K562 (cell line): ENCODE data around the gene CSNK1D. TPM values are rescaled to one million over a fixed set of nuclear protein-coding genes. Genes with fewer than 3 reads are reported as not detected.
A peak's percentile ranks its signal among the peaks of the same experiment; 100 is the strongest.
"Not testable (repeated sequence)": the region's sequence is repeated elsewhere in the genome, so short reads cannot be mapped to it uniquely, and the experiment has no call there.

ENCODE experiments used
- ATAC-seq: fragments of 200-7000 bp; cut with Tn5 transposase; 3 replicates; pipeline ENCODE4 v1.9.1; 2020; ENCODE audit warnings: moderate library complexity
- BruUV-seq: library from RNA; stranded (reverse); fragments of 400-500 nt; replicated peaks from 2 replicates; lab custom pipeline; 2021; lab: Mats Ljungman, UMichigan
- CTCF ChIA-PET: fragments of 300-600 bp; formaldehyde crosslinking; extraction: SDS; loops from one replicate; lab custom pipeline; 2021; ENCODE audit warnings: low intra/inter-chr PET ratio; lab: Yijun Ruan, JAX
- POLR2A ChIA-PET: fragments of 300-600, 350-650 bp; sonication (Branson Sonifier 250); formaldehyde crosslinking; extraction: SDS; loops from one replicate; lab custom pipeline; 2021; ENCODE audit warnings: antibody characterized with exemption, inconsistent platforms; lab: Yijun Ruan, JAX
- DNase-seq, 4 experiments: peaks; one replicate each; pipeline versions ENCODE4 v3.0.0 to v3.0.0-alpha.2; 2011 to 2018; ENCODE audit warnings: low spot score in 3 of 4, mixed read lengths in 3 of 4; ENCODE audit errors: extremely low read depth in 1 of 4
- FAIRE-seq: peaks from 2 replicates; lab custom pipeline; 2011; peaks lifted over from hg19 to GRCh38; lab: Jason Lieb, UNC
- H2AFZ ChIP-seq: 2 replicates; pipeline ENCODE4 v1.6.0; 2011; ENCODE audit warnings: low read depth, low read length, control low read depth, inconsistent platforms
- H3K27ac ChIP-seq: fragments of 200-600 bp; 3 replicates; pipeline ENCODE4 v1.8.0; 2011; ENCODE audit warnings: low read depth, mild to moderate bottlenecking, control low read depth, inconsistent platforms, low read length, moderate library complexity, mixed read lengths; ENCODE audit errors: extremely low read depth
- H3K27me3 ChIP-seq, 2 experiments: fragments of 300-600 bp in 1 of 2; 2 replicates in 1 of 2; 3 replicates in 1 of 2; pipeline versions ENCODE4 v1.6.0 to v1.8.0; 2011; ENCODE audit warnings: inconsistent platforms in 2 of 2, low read length in 2 of 2, mild to moderate bottlenecking in 1 of 2, mixed read lengths in 1 of 2, moderate library complexity in 1 of 2; ENCODE audit not compliant: control insufficient read depth in 2 of 2, insufficient read depth in 2 of 2
- H3K36me3 ChIP-seq: fragments of 300-600 bp; 3 replicates; pipeline ENCODE4 v1.8.0; 2011; ENCODE audit warnings: mild to moderate bottlenecking, low read length, inconsistent platforms; ENCODE audit not compliant: control insufficient read depth, insufficient read depth
- H3K4me1 ChIP-seq, 2 experiments: fragments of 200-600 bp in 1 of 2; replicated peaks in 1 of 2; 2 replicates in 1 of 2; 3 replicates in 1 of 2; pipeline versions ENCODE4 v1.5.1 to v1.8.0; 2011; ENCODE audit warnings: inconsistent platforms in 2 of 2, low read length in 2 of 2, mild to moderate bottlenecking in 1 of 2, mixed read lengths in 1 of 2, moderate library complexity in 1 of 2; ENCODE audit not compliant: control insufficient read depth in 2 of 2, insufficient read depth in 2 of 2
- H3K4me2 ChIP-seq: 2 replicates; pipeline ENCODE4 v1.6.1; 2011; ENCODE audit warnings: low read length, control low read depth, inconsistent platforms, mixed read lengths; ENCODE audit not compliant: insufficient read depth
- H3K4me3 ChIP-seq: fragments of 200-600 bp; sonication (generic), shearing (Covaris generic); 2 replicates; pipeline ENCODE4 v1.5.1; 2016; ENCODE audit warnings: control low read depth, inconsistent platforms
- H3K79me2 ChIP-seq: fragments of 200-600 bp; 3 replicates; pipeline ENCODE4 v1.8.0; 2011; ENCODE audit warnings: low read length, inconsistent platforms; ENCODE audit not compliant: control insufficient read depth, insufficient read depth
- H3K9ac ChIP-seq, 2 experiments: 2 replicates each; pipeline versions ENCODE4 v1.6.0 to v1.6.1; 2011; ENCODE audit warnings: low read depth in 2 of 2, low read length in 2 of 2, control low read depth in 1 of 2, inconsistent platforms in 1 of 2, mild to moderate bottlenecking in 1 of 2, mixed read lengths in 1 of 2; ENCODE audit not compliant: insufficient read depth in 1 of 2
- H3K9me1 ChIP-seq: one replicate; pipeline ENCODE4 v1.6.0; 2011; ENCODE audit warnings: inconsistent platforms, mild to moderate bottlenecking, low read length, moderate library complexity; ENCODE audit not compliant: control insufficient read depth, insufficient read depth
- H3K9me3 ChIP-seq: replicated peaks from 2 replicates; pipeline ENCODE4 v1.5.1; 2011; ENCODE audit warnings: low read depth, low read length, inconsistent platforms; ENCODE audit not compliant: control insufficient read depth, insufficient read depth
- H4K20me1 ChIP-seq: replicated peaks from 2 replicates; pipeline ENCODE4 v1.6.1; 2011; ENCODE audit warnings: low read length, inconsistent platforms, mixed read lengths; ENCODE audit not compliant: control insufficient read depth, insufficient read depth
- CBX3 ChIP-seq, 2 experiments: IDR thresholded peaks; 1 replicate in 1 of 2; 2 replicates in 1 of 2; pipeline ENCODE4 v1.6.1; 2012; ENCODE audit warnings: inconsistent platforms in 2 of 2, low read length in 2 of 2, borderline replicate concordance in 1 of 2, control low read depth in 1 of 2
- HLTF ChIP-seq: fragments of 450-650 bp; IDR thresholded peaks from 2 replicates; pipeline ENCODE4 v1.6.1; 2016
- LEF1 ChIP-seq: fragments of 450-650 bp; IDR thresholded peaks from 2 replicates; pipeline ENCODE4 v1.6.1; 2016; ENCODE audit warnings: mild to moderate bottlenecking
- MEIS2 ChIP-seq: fragments of 450-650 bp; IDR thresholded peaks from 2 replicates; pipeline ENCODE4 v1.6.1; 2014; ENCODE audit warnings: mild to moderate bottlenecking; ENCODE audit not compliant: partially characterized antibody
- POLR2A ChIP-seq: fragments of 450-650 bp; conservative IDR thresholded peaks from 2 replicates; pipeline ENCODE4 v1.6.1; 2016
- POLR2B ChIP-seq: fragments of 450-650 bp; IDR thresholded peaks from 2 replicates; pipeline ENCODE4 v1.6.1; 2018; ENCODE audit warnings: low read depth; ENCODE audit not compliant: partially characterized antibody
- SUPT5H ChIP-seq: fragments of 450-650 bp; IDR thresholded peaks from 2 replicates; pipeline ENCODE4 v1.6.1; 2016
- WGBS: fragments of 100-300 bp; shearing (Covaris generic); methylation state at CpG from one replicate; pipeline ENCODE4 v1.1.6; 2016; ENCODE audit warnings: low coverage, mixed read lengths; ENCODE audit not compliant: insufficient coverage; ENCODE audit errors: missing lambda C conversion rate; 5-methylcytosine and 5-hydroxymethylcytosine counted together
- in situ Hi-C: fragments of 300-500 bp; cut with MboI; formaldehyde crosslinking; loops from 4 replicates; pipeline ENCODE4 v1.15.0; 2018; ENCODE audit warnings: inconsistent platforms, mixed read lengths
- intact Hi-C: fragments of 100-400 bp; cut with micrococcal nuclease; formaldehyde crosslinking; loops from 2 replicates; pipeline ENCODE4 v1.14.2; 2022
- polyA plus RNA-seq, 8 experiments: library from polyadenylated mRNA; depleted of rRNA in 4 of 8; stranded (reverse) in 5 of 8; unstranded in 3 of 8; fragments of >200 nt; fragmentation: Nextera tagmentation in 2 of 8; fragmentation: Illumina TruSeq in 1 of 8; extraction: Ambion mirVana in 2 of 8; extraction: Trizol in 1 of 8; gene quantifications; 2 replicates each; pipeline versions ENCODE4 v1.2.1 to v1.2.3, GENCODE V29; 2011 to 2014; ENCODE audit warnings: inconsistent platforms in 1 of 8, missing spikeins in 1 of 8
- total RNA-seq, 7 experiments: library from RNA; depleted of rRNA in 6 of 7; stranded (reverse); fragments of >200 nt in 6 of 7; fragmentation: Illumina TruSeq in 2 of 7; extraction: Trizol in 2 of 7; gene quantifications; 2 replicates each; pipeline versions ENCODE4 v1.2.1 to v1.2.3, GENCODE V29; 2011 to 2021; ENCODE audit warnings: low replicate concordance in 1 of 7
- TF ChIP-seq, protein P1 (sequence below): fragments of 450-650 bp; IDR thresholded peaks from 2 replicates; pipeline ENCODE4 v1.6.1; 2016
- TF ChIP-seq, protein P2 (sequence below), 2 experiments: fragments of 450-650 bp; IDR thresholded peaks; 2 replicates each; pipeline ENCODE4 v1.6.1; 2016
- TF ChIP-seq, protein P3 (sequence below), 2 experiments: IDR thresholded peaks in 1 of 2; conservative IDR thresholded peaks in 1 of 2; 2 replicates each; pipeline ENCODE4 v1.6.1; 2016; ENCODE audit warnings: low read depth in 2 of 2, mild to moderate bottlenecking in 1 of 2, missing compliant biosample characterization in 1 of 2, missing genetic modification characterization in 1 of 2, moderate library complexity in 1 of 2
- TF ChIP-seq, protein P4 (sequence below), 2 experiments: fragments of 450-650 bp in 1 of 2; IDR thresholded peaks; 2 replicates each; pipeline ENCODE4 v1.6.1; 2011 to 2017; ENCODE audit warnings: low read depth in 2 of 2, antibody characterized with exemption in 1 of 2, borderline replicate concordance in 1 of 2, low read length in 1 of 2, mild to moderate bottlenecking in 1 of 2, mixed read lengths in 1 of 2; ENCODE audit not compliant: control insufficient read depth in 1 of 2

CSNK1D gene
- total and polyA plus RNA-seq, 9 of the 15 experiments (the other 6 are each of a cell fraction or from before 2014, with no cell fraction given), result 6.5 to 133 (median 41.3) TPM

DNA sequence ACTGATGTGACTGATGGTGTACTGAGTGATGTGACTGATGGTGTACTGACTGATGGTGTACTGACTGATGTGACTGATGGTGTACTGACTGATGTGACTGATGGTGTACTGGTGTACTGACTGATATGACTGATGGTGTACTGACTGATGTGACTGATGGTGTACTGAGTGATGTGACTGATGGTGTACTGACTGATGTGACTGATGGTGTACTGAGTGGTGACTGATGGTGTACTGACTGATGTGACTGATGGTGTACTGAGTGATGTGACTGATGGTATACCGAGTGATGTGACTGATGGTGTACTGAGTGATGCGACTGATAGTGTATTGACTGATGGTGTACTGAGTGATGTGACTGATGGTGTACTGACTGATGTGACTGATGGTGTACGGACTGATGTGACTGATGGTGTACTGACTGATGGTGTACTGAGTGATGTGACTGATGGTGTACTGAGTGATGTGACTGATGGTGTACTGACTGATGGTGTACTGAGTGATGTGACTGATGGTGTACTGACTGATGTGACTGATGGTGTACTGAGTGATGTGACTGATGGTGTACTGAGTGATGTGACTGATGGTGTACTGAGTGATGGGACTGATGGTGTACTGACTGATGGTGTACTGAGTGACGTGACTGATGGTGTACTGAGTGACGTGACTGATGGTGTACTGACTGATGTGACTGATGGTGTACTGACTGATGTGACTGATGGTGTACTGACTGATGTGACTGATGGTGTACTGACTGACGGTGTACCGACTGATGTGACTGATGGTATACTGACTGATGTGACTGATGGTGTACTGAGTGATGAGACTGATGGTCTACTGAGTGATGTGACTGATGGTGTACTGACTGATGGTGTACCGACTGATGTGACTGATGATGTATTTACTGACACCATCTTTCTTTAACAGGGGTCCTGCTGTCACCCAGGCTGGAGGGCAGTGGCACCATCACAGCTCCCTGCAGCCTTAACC is 13.2 kb downstream of the CSNK1D start:
- DNase-seq, ATAC-seq, H3K4me3 ChIP-seq, in situ Hi-C loops, H3K9me3 ChIP-seq, H3K9me1 ChIP-seq, H3K27ac ChIP-seq, H3K27me3 ChIP-seq, H4K20me1 ChIP-seq, H2AFZ ChIP-seq, FAIRE-seq, H3K4me2 ChIP-seq, BruUV-seq, intact Hi-C loops, H3K4me1 ChIP-seq, CTCF ChIA-PET, H3K9ac ChIP-seq: not testable (repeated sequence)
- peaks cover 91% of the 10 kb centered on the region for H3K79me2 ChIP-seq
- 90% methylated on average over 8 of the region's 8 CpGs for WGBS
- H3K36me3 ChIP-seq, result peaks cover 99% of the 10 kb centered on the region
- POLR2A ChIA-PET, result interaction anchor here (0.6 to 0.9 kb wide), 3 partner anchors 8 to 296 kb away, joined by 3 read pairs; no protein-coding TSS in a partner anchor
- TF ChIP-seq CBX3 (IDR thresholded peaks at IDR 0.05; ENCODE audit: borderline replicate concordance in 1 of 2, low read length in 2 of 2), result peak in 1 of 2 experiments; percentile 15; a peak in 1 of 3 replicates
- TF ChIP-seq POLR2B, result peak; percentile 72
- 0 out of 2 replicates have a peak, but pooled peaks have one; percentile 24 for TF ChIP-seq HLTF
- peak; percentile 90 for TF ChIP-seq MEIS2
- peak; percentile 84 for TF ChIP-seq LEF1
- TF ChIP-seq POLR2A, result peak; percentile 57
- TF ChIP-seq, protein P1, sequence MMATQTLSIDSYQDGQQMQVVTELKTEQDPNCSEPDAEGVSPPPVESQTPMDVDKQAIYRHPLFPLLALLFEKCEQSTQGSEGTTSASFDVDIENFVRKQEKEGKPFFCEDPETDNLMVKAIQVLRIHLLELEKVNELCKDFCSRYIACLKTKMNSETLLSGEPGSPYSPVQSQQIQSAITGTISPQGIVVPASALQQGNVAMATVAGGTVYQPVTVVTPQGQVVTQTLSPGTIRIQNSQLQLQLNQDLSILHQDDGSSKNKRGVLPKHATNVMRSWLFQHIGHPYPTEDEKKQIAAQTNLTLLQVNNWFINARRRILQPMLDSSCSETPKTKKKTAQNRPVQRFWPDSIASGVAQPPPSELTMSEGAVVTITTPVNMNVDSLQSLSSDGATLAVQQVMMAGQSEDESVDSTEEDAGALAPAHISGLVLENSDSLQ, result peak; percentile 86
- TF ChIP-seq, protein P2, sequence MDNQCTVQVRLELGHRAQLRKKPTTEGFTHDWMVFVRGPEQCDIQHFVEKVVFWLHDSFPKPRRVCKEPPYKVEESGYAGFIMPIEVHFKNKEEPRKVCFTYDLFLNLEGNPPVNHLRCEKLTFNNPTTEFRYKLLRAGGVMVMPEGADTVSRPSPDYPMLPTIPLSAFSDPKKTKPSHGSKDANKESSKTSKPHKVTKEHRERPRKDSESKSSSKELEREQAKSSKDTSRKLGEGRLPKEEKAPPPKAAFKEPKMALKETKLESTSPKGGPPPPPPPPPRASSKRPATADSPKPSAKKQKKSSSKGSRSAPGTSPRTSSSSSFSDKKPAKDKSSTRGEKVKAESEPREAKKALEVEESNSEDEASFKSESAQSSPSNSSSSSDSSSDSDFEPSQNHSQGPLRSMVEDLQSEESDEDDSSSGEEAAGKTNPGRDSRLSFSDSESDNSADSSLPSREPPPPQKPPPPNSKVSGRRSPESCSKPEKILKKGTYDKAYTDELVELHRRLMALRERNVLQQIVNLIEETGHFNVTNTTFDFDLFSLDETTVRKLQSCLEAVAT (IDR thresholded peaks at IDR 0.05), result peak in 1 of 2 experiments; percentile 37; a peak in 1 of 4 replicates
- TF ChIP-seq, protein P3, sequence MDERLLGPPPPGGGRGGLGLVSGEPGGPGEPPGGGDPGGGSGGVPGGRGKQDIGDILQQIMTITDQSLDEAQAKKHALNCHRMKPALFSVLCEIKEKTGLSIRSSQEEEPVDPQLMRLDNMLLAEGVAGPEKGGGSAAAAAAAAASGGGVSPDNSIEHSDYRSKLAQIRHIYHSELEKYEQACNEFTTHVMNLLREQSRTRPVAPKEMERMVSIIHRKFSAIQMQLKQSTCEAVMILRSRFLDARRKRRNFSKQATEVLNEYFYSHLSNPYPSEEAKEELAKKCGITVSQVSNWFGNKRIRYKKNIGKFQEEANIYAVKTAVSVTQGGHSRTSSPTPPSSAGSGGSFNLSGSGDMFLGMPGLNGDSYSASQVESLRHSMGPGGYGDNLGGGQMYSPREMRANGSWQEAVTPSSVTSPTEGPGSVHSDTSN (CRISPR knock-in tag; IDR thresholded peaks at IDR 0.05; ENCODE audit: low read depth), result not testable (repeated sequence)
- TF ChIP-seq, protein P3 (tag; conservative IDR thresholded peaks at IDR 0.05; ENCODE audit: low read depth), result peak; percentile 94
- TF ChIP-seq, protein P4, sequence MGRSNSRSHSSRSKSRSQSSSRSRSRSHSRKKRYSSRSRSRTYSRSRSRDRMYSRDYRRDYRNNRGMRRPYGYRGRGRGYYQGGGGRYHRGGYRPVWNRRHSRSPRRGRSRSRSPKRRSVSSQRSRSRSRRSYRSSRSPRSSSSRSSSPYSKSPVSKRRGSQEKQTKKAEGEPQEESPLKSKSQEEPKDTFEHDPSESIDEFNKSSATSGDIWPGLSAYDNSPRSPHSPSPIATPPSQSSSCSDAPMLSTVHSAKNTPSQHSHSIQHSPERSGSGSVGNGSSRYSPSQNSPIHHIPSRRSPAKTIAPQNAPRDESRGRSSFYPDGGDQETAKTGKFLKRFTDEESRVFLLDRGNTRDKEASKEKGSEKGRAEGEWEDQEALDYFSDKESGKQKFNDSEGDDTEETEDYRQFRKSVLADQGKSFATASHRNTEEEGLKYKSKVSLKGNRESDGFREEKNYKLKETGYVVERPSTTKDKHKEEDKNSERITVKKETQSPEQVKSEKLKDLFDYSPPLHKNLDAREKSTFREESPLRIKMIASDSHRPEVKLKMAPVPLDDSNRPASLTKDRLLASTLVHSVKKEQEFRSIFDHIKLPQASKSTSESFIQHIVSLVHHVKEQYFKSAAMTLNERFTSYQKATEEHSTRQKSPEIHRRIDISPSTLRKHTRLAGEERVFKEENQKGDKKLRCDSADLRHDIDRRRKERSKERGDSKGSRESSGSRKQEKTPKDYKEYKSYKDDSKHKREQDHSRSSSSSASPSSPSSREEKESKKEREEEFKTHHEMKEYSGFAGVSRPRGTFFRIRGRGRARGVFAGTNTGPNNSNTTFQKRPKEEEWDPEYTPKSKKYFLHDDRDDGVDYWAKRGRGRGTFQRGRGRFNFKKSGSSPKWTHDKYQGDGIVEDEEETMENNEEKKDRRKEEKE (IDR thresholded peaks at IDR 0.05; ENCODE audit: borderline replicate concordance in 1 of 2, control insufficient read depth in 1 of 2, low read depth in 2 of 2, low read length in 1 of 2), result 0 out of 4 replicates have a peak, but pooled peaks of 1 of the 2 experiments have one; percentile 25
- TF ChIP-seq SUPT5H, result peak; percentile 80
